NCI-H146 (cell line): ENCODE results near the gene LYPLAL1.
"Not testable (repeated sequence)": the region's sequence is repeated elsewhere in the genome, so short reads cannot be mapped to it uniquely, and the experiment has no call there.

ENCODE experiments used
- DNase-seq: peaks from one replicate; lab custom pipeline; 2025; lab: John Stamatoyannopoulos, UW

LYPLAL1 gene

GRCh38 chr1:219215477-219215876 is 41.8 kb downstream of the LYPLAL1 start:
- DNase-seq = no peak

- no peak for DNase-seq
Measured at GRCh38 chr1:219220945-219221344, 47.3 kb downstream of the LYPLAL1 start.

GRCh38 chr1:219223496-219223895 is 49.8 kb downstream of the LYPLAL1 start:
- no peak for DNase-seq

- DNase-seq = no peak
Measured at GRCh38 chr1:219226196-219226595, 52.5 kb downstream of the LYPLAL1 start.

GRCh38 chr1:219227360-219228057 is 53.8 kb downstream of the LYPLAL1 start:
- DNase-seq = no peak

GRCh38 chr1:219228058-219228419 is 54.4 kb downstream of the LYPLAL1 start:
- DNase-seq = no peak

- no peak for DNase-seq
Measured at GRCh38 chr1:219232890-219233289, 59.2 kb downstream of the LYPLAL1 start.

GRCh38 chr1:219235903-219236481 is 62.3 kb downstream of the LYPLAL1 start:
- DNase-seq = no peak

GRCh38 chr1:219236933-219237610 is 63.4 kb downstream of the LYPLAL1 start:
- DNase-seq = no peak

- no peak for DNase-seq
Measured at GRCh38 chr1:219239518-219239917, 65.8 kb downstream of the LYPLAL1 start.

GRCh38 chr1:219244864-219245263 is 71.2 kb downstream of the LYPLAL1 start:
- DNase-seq = no peak

GRCh38 chr1:219247441-219247840 is 73.8 kb downstream of the LYPLAL1 start:
- DNase-seq = no peak

- not testable (repeated sequence) for DNase-seq
Measured at GRCh38 chr1:219250468-219250867, 76.8 kb downstream of the LYPLAL1 start.

GRCh38 chr1:219257751-219258150 is 84.1 kb downstream of the LYPLAL1 start:
- no peak for DNase-seq

- DNase-seq = no peak
Measured at GRCh38 chr1:219261454-219261853, 87.8 kb downstream of the LYPLAL1 start.
